Occipital lobe (tissue), 2 donors: Measurements from ENCODE around the gene CDK12. TPM values are rescaled to one million over a fixed set of nuclear protein-coding genes. Genes with fewer than 3 reads are reported as not detected.
"Not testable (repeated sequence)": the region's sequence is repeated elsewhere in the genome, so short reads cannot be mapped to it uniquely, and the experiment has no call there.

Experiments used
- DNase-seq: peaks from one replicate; lab custom pipeline; 2025; lab: John Stamatoyannopoulos, UW
- total RNA-seq: library from RNA; depleted of rRNA; stranded (reverse); fragments of >200 nt; gene quantifications from one replicate; pipeline ENCODE4 v1.2.3, GENCODE V29; 2014

CDK12 gene
- total RNA-seq, 1 donor from 2014 or later, result 21.5 TPM

DNA sequence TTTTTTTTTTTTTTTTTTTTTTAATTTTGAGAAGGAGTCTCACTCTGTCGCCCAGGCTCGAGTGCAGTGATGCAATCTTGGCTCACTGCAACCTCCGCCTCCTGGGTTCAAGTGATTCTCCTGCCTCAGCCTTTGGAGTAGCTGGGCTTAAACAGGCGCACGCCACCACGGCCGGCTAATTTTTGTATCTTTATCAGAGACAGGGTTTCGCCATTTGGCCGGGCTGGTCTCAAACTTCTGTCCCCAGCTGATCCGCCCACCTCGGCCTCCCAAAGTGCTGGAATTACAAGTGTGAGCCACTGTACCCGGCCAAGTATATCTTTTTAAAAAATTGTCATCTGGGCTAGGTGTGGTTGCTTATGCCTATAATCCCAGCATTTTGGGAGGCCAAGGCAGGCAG, 35.6 kb downstream of the CDK12 start:
- not testable (repeated sequence) for DNase-seq

DNA sequence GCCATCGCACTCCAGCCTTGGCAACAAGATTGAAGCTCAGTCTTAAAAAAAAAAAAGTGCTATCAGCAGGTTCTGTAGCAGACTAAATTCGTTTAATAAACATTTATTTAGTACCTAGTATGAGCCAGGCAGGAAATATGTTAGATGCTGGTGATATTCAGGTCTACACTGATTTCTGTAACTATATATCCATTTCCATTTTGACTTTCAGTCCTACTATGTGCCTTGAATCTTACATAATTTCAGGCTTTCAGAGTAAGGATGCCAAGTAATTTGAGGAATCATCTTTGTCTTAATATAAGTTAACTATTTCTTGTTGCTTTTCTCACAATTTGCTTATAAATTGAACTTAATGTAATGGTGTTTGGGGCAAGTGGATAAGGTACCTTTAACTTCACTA, 46.2 kb downstream of the CDK12 start:
- DNase-seq, result no peak

DNA sequence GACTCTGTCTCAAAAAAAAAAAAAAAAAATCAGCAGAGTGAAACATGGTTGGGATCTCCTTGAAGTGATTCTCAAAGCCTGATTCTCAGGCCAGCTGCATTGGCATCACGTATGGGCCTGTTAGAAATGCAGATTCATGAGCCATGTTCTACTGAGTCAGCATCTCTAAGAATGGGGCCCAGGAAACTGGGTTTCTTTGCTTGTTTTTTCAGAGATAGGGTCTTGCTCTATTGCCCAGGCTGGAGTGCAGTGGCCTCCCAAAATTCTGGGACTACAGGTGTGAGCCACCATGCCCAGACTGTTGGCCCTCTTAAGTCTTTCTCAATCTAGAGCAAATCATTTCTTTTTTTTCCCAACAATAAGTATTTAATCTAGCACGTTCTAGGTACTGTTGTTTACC, 47.7 kb downstream of the CDK12 start:
- DNase-seq, result no peak

DNA sequence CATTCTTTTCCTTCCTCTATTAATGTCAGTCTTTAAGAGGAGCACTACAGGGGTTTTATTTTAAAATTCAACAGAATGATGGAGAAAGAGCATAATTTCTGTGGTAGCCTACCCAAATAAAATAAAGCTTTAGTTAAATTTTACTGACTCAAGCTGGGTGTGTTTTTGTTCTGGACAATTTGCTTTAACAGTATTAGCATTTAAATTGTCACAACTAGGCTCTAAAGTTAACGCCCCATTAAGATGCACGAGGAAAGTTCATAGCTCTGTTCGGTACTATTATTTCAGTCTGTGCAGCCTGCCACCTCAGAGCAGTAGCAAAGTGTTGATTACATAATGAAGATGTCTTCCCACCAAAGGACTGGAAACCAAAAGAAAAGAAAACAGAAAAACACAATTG, 52.0 kb downstream of the CDK12 start:
- DNase-seq, result no peak

DNA sequence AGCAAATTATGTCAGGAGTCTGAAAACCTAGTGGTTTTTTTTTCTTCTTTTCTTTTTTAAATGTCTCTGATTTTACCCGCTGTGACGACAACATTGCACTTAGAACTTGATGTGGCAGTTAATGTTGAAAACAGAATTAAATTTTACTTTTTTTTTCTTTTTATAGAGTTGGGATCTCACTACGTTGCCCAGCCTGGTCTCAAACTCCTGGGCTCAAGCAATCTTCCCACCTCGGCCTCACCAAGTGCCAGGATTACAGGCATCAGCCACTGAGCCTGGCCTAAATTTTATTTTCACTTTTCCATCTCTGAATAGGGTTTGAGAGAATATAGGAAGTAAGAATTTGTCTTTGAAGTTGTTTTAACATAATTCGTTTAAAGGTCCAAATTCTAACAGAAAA, 52.6 kb downstream of the CDK12 start:
- no peak for DNase-seq

DNA sequence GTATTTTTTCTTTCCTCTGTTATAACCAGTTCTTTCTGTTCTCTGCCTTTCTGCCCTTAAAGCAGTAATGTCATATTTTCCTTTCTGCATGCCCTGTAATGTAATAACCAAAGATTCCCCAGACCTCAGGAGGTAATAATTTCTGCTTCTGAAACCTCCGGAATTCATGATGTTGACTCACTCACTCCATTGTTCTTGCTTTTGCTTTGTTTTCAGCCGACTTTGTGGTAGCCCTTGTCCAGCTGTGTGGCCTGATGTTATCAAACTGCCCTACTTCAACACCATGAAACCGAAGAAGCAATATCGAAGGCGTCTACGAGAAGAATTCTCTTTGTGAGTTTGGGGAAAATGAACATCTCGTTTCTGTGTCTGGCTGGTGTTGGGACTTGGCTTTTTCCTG, 55.9 kb downstream of the CDK12 start:
- no peak for DNase-seq

DNA sequence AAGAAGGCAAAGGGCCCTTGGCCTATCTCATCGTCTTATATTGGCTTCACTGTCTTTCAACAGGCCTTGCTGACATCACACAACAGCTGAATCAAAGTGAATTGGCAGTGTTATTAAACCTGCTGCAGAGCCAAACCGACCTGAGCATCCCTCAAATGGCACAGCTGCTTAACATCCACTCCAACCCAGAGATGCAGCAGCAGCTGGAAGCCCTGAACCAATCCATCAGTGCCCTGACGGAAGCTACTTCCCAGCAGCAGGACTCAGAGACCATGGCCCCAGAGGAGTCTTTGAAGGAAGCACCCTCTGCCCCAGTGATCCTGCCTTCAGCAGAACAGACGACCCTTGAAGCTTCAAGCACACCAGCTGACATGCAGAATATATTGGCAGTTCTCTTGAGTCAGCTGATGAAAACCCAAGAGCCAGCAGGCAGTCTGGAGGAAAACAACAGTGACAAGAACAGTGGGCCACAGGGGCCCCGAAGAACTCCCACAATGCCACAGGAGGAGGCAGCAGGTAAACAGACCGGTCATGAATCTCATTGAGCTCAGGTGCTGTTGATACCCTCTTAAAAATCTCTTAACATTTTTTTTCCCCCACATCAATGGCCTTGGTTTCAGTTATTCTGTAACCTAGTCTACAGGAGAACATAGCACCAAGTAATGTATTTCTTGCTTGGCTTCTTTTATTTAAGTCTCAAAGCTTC, 64.7 kb downstream of the CDK12 start:
- no peak for DNase-seq

DNA sequence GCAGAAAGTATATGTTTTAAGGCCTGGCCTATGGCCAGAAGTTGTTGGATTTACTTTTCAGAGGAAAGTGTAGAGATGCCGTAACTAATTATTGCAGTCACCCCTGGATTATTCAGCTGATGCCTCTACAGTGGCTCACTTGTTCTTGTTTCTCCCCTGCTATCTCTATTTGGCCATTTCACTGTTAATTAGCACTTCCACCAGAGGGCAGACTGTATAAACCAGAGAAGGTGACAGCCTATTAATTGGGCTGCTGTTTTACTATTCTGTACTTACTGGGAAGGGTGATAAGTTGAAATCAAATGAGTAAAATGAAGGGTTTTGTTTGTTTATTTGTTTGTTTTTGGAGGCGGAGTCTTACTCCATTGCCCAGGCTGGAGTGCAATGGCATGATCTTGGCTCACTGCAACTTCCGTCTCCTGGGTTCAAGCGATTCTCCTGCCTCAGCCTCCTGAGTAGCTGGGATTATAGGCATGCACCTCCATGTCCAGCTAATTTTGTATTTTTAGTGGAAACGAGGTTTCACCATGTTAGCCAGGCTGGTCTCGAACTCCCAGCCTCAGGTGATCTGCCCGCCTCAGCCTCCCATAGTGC, 66.0 kb downstream of the CDK12 start:
- DNase-seq, result no peak

DNA sequence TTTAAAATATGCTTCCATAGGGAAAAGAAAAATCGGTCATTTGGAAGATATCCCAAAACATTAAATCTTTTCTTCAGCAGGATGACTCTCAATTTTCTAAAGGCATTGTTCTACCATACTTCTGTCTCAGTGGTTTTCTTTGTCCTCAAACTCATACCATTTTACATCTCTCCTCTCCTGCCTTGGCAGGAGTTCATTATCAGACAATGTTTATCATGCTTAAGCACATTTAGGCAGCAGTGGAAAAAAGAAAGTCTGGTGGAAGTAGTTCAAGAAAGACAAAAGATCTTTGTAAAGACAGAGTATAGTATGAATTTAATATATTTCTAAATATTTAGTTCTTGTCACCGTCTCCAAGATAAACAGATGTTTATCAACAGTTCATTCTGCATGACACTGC, 68.2 kb downstream of the CDK12 start:
- DNase-seq, result no peak

DNA sequence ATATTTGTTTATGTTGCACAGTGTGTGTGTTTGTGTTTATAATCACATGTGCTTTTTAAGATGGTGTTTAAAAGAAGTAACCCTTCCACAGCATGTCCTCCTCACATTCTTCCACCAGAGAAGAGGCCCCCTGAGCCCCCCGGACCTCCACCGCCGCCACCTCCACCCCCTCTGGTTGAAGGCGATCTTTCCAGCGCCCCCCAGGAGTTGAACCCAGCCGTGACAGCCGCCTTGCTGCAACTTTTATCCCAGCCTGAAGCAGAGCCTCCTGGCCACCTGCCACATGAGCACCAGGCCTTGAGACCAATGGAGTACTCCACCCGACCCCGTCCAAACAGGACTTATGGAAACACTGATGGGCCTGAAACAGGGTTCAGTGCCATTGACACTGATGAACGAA, 69.2 kb downstream of the CDK12 start:
- DNase-seq, result no peak

DNA sequence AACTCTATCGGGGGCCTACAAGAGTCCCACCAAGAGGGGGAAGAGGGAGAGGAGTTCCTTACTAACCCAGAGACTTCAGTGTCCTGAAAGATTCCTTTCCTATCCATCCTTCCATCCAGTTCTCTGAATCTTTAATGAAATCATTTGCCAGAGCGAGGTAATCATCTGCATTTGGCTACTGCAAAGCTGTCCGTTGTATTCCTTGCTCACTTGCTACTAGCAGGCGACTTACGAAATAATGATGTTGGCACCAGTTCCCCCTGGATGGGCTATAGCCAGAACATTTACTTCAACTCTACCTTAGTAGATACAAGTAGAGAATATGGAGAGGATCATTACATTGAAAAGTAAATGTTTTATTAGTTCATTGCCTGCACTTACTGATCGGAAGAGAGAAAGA, 70.0 kb downstream of the CDK12 start:
- DNase-seq, result no peak

DNA sequence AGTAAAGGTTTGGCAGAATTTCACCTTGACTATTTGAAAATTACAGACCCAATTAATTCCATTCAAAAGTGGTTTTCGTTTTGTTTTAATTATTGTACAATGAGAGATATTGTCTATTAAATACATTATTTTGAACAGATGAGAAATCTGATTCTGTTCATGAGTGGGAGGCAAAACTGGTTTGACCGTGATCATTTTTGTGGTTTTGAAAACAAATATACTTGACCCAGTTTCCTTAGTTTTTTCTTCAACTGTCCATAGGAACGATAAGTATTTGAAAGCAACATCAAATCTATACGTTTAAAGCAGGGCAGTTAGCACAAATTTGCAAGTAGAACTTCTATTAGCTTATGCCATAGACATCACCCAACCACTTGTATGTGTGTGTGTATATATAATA, 72.6 kb downstream of the CDK12 start:
- no peak for DNase-seq

DNA sequence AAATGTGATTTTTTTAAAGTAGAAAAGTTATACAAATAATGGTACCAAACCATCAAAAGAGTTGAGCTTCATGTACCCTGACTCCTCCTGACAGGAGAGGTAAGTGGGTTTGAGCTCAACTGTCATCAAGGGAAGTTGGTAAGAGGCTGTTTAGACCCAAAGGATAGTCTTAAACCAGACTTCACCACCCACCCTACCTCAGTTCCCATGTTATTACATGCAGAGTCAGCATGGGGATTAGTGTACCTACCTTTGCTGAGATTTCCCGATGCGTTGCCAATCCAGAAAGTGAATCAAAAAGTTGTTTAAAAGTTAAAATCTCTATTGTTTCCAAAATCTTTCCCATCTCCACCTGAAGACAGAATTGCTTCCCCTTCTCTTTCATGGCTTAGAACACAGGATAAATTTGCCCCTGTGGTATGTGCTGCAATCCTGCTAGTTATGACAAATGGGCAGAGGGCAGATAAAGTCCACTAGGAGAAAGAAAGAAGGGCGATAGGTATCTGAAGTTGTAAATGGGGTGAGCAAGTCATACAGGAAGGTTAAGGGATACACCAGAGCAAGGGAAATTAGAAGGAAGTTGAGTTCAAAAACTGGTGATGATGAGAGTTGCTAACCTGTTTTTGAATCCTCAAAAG, 73.6 kb downstream of the CDK12 start:
- no peak for DNase-seq

DNA sequence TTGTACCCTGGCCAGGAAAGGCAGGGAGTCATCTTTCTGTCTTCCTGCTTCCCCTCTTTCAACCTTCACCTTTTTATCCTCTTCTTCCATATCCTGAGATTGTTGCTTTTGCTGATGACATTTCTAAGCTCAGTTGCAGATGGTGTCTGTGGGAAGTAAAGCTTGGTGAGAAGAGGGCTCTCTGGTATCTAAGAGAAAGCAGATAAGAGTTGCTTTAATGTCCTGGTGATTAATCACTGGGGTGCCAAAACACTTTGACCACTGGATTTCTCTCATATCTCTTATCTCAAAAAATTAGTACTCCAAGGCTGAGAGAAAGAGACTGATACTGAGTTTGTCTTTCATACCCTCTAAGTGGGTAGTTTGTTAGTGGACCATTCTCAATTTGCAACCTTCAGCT, 75.2 kb downstream of the CDK12 start:
- no peak for DNase-seq

DNA sequence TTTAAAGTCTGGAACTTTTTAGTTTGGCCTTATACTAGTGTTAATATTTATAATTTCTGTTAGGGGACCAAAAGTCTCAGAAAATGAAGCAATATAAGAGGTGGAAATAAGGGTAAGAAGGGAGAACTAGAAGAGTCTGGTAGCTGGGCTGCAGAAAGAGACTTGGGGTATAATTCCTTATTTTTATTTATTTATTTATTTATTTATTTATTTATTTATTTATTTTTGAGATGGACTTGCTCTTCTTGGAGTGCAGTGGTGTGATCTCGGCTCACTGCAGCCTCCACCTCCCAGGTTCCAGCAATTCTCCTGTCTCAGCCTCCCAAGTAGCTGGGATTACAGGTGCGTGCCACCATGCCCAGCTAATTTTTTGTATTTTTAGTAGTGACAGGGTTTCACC, 76.1 kb downstream of the CDK12 start:
- DNase-seq, result not testable (repeated sequence)

DNA sequence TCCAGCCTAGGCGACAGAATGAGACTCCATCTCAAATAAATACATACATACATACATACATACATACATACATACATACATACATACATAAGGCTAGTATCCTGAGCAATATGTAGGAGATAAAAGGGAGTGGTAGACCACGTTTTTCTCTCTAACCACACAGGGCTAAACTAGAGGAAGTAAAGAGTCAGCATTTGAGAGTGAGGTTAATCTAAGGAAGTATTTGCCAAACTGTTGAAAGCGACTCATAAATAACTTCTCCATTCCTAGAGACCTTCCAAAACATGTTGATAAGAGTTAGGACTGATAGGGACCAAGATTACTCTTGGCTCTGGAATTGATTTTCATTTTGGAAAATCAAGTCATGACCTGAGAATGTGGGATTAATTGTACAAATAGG, 77.6 kb downstream of the CDK12 start:
- DNase-seq, result no peak

DNA sequence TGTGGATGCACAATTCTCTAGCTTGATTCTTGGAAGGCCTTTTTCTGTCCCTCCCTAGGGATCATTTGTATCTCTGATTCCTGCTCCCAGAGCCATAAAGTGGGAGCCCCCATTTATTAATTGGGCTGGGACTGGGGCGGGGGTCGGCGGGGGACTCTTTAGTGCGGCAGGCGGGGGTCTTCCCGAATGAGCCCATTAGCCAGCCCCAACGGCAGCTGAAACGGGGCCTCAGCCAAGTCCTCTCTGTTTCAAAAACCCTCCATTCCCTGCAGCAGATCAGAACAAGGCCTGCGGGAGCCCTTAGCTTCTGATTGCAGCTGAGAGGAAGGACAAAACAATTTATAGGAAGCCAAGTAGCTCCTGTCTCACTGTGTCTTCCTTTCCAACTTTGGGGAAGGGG, 79.3 kb downstream of the CDK12 start:
- no peak for DNase-seq

DNA sequence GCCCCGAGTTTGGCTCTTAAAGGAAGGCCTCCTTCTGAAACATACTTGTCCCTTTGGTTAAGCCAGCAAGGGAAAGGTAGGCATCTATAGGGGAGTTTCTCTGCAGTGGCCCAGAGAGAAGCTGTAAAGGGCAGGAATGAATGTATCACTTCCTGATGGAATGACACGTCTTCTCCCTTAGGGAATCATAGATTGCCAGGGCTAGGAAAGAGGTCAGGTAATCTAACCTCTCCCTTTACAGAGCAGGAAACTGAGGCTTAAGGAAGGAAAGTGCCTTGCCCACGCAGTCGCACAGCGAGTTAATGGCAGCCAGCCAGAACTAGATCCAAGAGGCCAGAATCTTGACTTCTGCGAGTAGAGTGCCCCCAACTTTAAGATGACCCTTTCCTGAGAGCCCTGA, 80.4 kb downstream of the CDK12 start:
- DNase-seq, result no peak

DNA sequence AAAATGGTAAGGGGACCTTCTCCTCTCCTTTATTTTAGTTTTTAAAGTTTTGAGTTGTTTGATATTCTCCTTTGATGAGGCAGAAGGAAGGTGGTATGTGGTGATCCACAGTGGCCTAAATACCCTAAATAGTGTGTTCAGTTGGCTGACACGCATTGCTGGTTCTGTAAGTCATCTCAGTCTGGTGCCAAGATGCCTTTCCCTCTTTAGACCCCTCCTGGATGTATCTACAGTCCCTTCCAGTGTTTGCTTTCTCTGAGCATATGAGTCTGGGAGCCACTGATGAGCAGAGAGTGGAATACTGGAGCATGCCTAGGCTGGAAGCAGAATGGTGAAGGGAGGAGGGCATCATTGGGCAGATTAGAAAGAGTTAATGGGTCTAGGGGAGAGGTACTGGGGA, 81.9 kb downstream of the CDK12 start:
- DNase-seq, result no peak

DNA sequence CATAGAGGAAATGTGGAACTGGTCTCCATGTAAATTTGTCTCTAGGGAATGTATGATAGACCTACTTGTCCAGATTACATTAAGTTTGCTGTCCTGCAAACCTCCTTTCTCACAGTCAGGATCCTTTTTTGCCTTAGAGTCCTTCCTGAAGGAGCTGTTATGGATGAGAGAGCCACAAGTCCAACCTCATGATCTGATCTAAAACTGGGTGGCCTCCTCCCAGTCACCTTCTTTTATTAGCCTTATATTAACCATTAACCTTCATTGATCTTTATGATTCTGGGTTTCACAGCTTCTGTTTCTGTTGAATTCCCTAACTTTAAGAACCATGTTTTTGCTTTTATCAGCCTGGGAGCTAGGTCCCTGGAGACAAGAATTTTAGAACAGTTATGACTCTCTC, 82.4 kb downstream of the CDK12 start:
- no peak for DNase-seq

DNA sequence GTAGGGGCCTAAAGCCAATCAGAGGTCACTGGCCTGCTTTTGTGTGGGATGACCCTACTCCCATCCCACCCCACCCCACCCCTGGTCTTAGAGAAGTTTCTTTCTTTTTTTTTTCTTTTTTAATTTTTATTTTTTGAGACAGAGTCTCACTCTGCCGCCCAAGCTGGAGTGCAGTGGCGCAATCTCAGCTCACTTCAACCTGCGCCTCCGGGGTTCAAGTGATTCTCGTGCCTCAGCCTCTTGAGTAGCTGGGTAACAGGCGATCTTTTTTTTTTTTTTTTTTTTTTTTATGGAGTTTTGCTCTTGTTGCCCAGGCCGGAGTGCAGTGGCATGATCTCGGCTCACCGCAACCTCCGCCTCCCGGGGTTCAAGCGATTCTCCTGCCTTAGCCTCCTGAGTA, 83.1 kb downstream of the CDK12 start:
- DNase-seq, result not testable (repeated sequence)

DNA sequence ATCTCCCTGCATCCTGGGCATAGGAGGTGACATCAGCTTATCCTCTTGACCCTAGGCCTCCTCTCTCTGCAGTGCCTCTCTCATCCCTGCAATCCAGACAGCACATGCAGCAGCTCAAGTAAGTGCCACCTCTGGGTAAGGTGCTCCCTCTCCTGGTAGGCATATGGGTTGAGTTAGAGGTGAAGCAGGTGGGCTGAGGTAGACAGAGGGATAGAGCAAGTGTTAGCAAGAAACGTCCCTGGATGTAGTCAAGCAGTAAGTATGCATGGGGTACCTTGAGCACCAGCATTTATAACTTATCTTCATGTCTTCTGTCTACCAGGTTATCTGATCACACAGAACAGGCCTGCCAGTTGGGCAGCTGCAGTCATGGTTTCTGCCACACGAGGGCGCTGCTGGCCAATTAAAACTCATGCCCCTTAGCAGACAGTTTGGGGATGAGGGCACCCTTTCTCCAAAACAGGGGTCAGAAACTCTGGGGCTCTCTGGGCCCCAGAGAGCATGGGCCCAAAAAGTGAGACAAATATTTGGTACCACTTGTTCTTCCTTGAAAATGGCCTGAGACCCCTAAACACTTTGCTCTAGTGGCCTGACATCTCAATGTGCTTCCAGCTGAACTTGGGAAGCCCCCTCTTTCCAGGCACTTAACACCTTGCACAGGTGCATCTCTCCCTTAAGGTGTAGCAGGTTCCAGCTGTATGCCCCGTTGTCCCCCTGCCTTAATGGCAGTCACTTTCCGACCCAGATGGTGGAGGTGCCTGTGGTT, 86.6 kb downstream of the CDK12 start:
- DNase-seq, result peak; percentile 39
